K562 (cell line): ENCODE results near the gene ICAM2. TPM values are rescaled to one million over a fixed set of nuclear protein-coding genes. Genes with fewer than 3 reads are reported as not detected.

Experiments
- ATAC-seq: fragments of 200-7000 bp; cut with Tn5 transposase; 3 replicates; pipeline ENCODE4 v1.9.1; 2020; ENCODE audit warnings: moderate library complexity
- BruUV-seq: library from RNA; stranded (reverse); fragments of 400-500 nt; replicated peaks from 2 replicates; lab custom pipeline; 2021; lab: Mats Ljungman, UMichigan
- CTCF ChIA-PET: fragments of 300-600 bp; formaldehyde crosslinking; extraction: SDS; loops from one replicate; lab custom pipeline; 2021; ENCODE audit warnings: low intra/inter-chr PET ratio; lab: Yijun Ruan, JAX
- POLR2A ChIA-PET: fragments of 300-600, 350-650 bp; sonication (Branson Sonifier 250); formaldehyde crosslinking; extraction: SDS; loops from one replicate; lab custom pipeline; 2021; ENCODE audit warnings: antibody characterized with exemption, inconsistent platforms; lab: Yijun Ruan, JAX
- DNase-seq, 4 experiments: peaks; one replicate each; pipeline versions ENCODE4 v3.0.0 to v3.0.0-alpha.2; 2011 to 2018; ENCODE audit warnings: low spot score in 3 of 4, mixed read lengths in 3 of 4; ENCODE audit errors: extremely low read depth in 1 of 4
- FAIRE-seq: peaks from 2 replicates; lab custom pipeline; 2011; peaks lifted over from hg19 to GRCh38; lab: Jason Lieb, UNC
- H2AFZ ChIP-seq: 2 replicates; pipeline ENCODE4 v1.6.0; 2011; ENCODE audit warnings: low read depth, low read length, control low read depth, inconsistent platforms
- H3K27ac ChIP-seq: fragments of 200-600 bp; 3 replicates; pipeline ENCODE4 v1.8.0; 2011; ENCODE audit warnings: low read depth, mild to moderate bottlenecking, control low read depth, inconsistent platforms, low read length, moderate library complexity, mixed read lengths; ENCODE audit errors: extremely low read depth
- H3K27me3 ChIP-seq, 2 experiments: fragments of 300-600 bp in 1 of 2; 2 replicates in 1 of 2; 3 replicates in 1 of 2; pipeline versions ENCODE4 v1.6.0 to v1.8.0; 2011; ENCODE audit warnings: inconsistent platforms in 2 of 2, low read length in 2 of 2, mild to moderate bottlenecking in 1 of 2, mixed read lengths in 1 of 2, moderate library complexity in 1 of 2; ENCODE audit not compliant: control insufficient read depth in 2 of 2, insufficient read depth in 2 of 2
- H3K36me3 ChIP-seq: fragments of 300-600 bp; 3 replicates; pipeline ENCODE4 v1.8.0; 2011; ENCODE audit warnings: mild to moderate bottlenecking, low read length, inconsistent platforms; ENCODE audit not compliant: control insufficient read depth, insufficient read depth
- H3K4me1 ChIP-seq, 2 experiments: fragments of 200-600 bp in 1 of 2; replicated peaks in 1 of 2; 2 replicates in 1 of 2; 3 replicates in 1 of 2; pipeline versions ENCODE4 v1.5.1 to v1.8.0; 2011; ENCODE audit warnings: inconsistent platforms in 2 of 2, low read length in 2 of 2, mild to moderate bottlenecking in 1 of 2, mixed read lengths in 1 of 2, moderate library complexity in 1 of 2; ENCODE audit not compliant: control insufficient read depth in 2 of 2, insufficient read depth in 2 of 2
- H3K4me2 ChIP-seq: 2 replicates; pipeline ENCODE4 v1.6.1; 2011; ENCODE audit warnings: low read length, control low read depth, inconsistent platforms, mixed read lengths; ENCODE audit not compliant: insufficient read depth
- H3K4me3 ChIP-seq: fragments of 200-600 bp; sonication (generic), shearing (Covaris generic); 2 replicates; pipeline ENCODE4 v1.5.1; 2016; ENCODE audit warnings: control low read depth, inconsistent platforms
- H3K79me2 ChIP-seq: fragments of 200-600 bp; 3 replicates; pipeline ENCODE4 v1.8.0; 2011; ENCODE audit warnings: low read length, inconsistent platforms; ENCODE audit not compliant: control insufficient read depth, insufficient read depth
- H3K9ac ChIP-seq, 2 experiments: 2 replicates each; pipeline versions ENCODE4 v1.6.0 to v1.6.1; 2011; ENCODE audit warnings: low read depth in 2 of 2, low read length in 2 of 2, control low read depth in 1 of 2, inconsistent platforms in 1 of 2, mild to moderate bottlenecking in 1 of 2, mixed read lengths in 1 of 2; ENCODE audit not compliant: insufficient read depth in 1 of 2
- H3K9me1 ChIP-seq: one replicate; pipeline ENCODE4 v1.6.0; 2011; ENCODE audit warnings: inconsistent platforms, mild to moderate bottlenecking, low read length, moderate library complexity; ENCODE audit not compliant: control insufficient read depth, insufficient read depth
- H3K9me3 ChIP-seq: replicated peaks from 2 replicates; pipeline ENCODE4 v1.5.1; 2011; ENCODE audit warnings: low read depth, low read length, inconsistent platforms; ENCODE audit not compliant: control insufficient read depth, insufficient read depth
- H4K20me1 ChIP-seq: replicated peaks from 2 replicates; pipeline ENCODE4 v1.6.1; 2011; ENCODE audit warnings: low read length, inconsistent platforms, mixed read lengths; ENCODE audit not compliant: control insufficient read depth, insufficient read depth
- ARHGAP35 ChIP-seq: fragments of 450-650 bp; IDR thresholded peaks from 2 replicates; pipeline ENCODE4 v1.6.1; 2018; ENCODE audit not compliant: partially characterized antibody
- CEBPZ ChIP-seq: fragments of 150-350 bp; IDR thresholded peaks from 2 replicates; pipeline ENCODE4 v1.6.1; 2014; ENCODE audit warnings: low read depth, mild to moderate bottlenecking, low read length, borderline replicate concordance
- HNRNPLL ChIP-seq: fragments of 200-400 bp; formaldehyde crosslinking; IDR thresholded peaks from 2 replicates; pipeline ENCODE4 v1.6.1; 2017; ENCODE audit warnings: low read length, low read depth, mild to moderate bottlenecking; ENCODE audit not compliant: poor library complexity, severe bottlenecking
- IFI16 ChIP-seq: fragments of 250-450 bp; sonication (Bioruptor Pico); IDR thresholded peaks from 2 replicates; pipeline ENCODE4 v2.1.2; 2022; ENCODE audit warnings: mild to moderate bottlenecking, inconsistent platforms
- POLR2B ChIP-seq: fragments of 450-650 bp; IDR thresholded peaks from 2 replicates; pipeline ENCODE4 v1.6.1; 2018; ENCODE audit warnings: low read depth; ENCODE audit not compliant: partially characterized antibody
- RFX1 ChIP-seq: fragments of 450-650 bp; IDR thresholded peaks from 2 replicates; pipeline ENCODE4 v1.6.1; 2016; ENCODE audit warnings: mild to moderate bottlenecking, moderate library complexity
- TCF7L2 ChIP-seq: fragments of 150-350 bp; IDR thresholded peaks from 2 replicates; pipeline ENCODE4 v1.6.1; 2016; ENCODE audit warnings: low read depth, mild to moderate bottlenecking, low read length, moderate library complexity
- ZFX ChIP-seq: sonication (generic); formaldehyde crosslinking; IDR thresholded peaks from 2 replicates; pipeline ENCODE4 v1.8.0; 2022; ENCODE audit warnings: mild to moderate bottlenecking, missing genetic modification reagents, moderate library complexity
- ZNF263 ChIP-seq: sonication (generic); formaldehyde crosslinking; IDR thresholded peaks from 2 replicates; pipeline ENCODE4 v1.8.0; 2022; ENCODE audit warnings: mild to moderate bottlenecking, missing genetic modification reagents, borderline replicate concordance
- ZNF717 ChIP-seq: fragments of 250-450 bp; sonication (Bioruptor Pico); IDR thresholded peaks from 2 replicates; pipeline ENCODE4 v1.5.0; 2021
- WGBS: fragments of 100-300 bp; shearing (Covaris generic); methylation state at CpG from one replicate; pipeline ENCODE4 v1.1.6; 2016; ENCODE audit warnings: low coverage, mixed read lengths; ENCODE audit not compliant: insufficient coverage; ENCODE audit errors: missing lambda C conversion rate; 5-methylcytosine and 5-hydroxymethylcytosine counted together
- in situ Hi-C: fragments of 300-500 bp; cut with MboI; formaldehyde crosslinking; loops from 4 replicates; pipeline ENCODE4 v1.15.0; 2018; ENCODE audit warnings: inconsistent platforms, mixed read lengths
- intact Hi-C: fragments of 100-400 bp; cut with micrococcal nuclease; formaldehyde crosslinking; loops from 2 replicates; pipeline ENCODE4 v1.14.2; 2022
- polyA plus RNA-seq, 8 experiments: library from polyadenylated mRNA; depleted of rRNA in 4 of 8; stranded (reverse) in 5 of 8; unstranded in 3 of 8; fragments of >200 nt; fragmentation: Nextera tagmentation in 2 of 8; fragmentation: Illumina TruSeq in 1 of 8; extraction: Ambion mirVana in 2 of 8; extraction: Trizol in 1 of 8; gene quantifications; 2 replicates each; pipeline versions ENCODE4 v1.2.1 to v1.2.3, GENCODE V29; 2011 to 2014; ENCODE audit warnings: inconsistent platforms in 1 of 8, missing spikeins in 1 of 8
- total RNA-seq, 7 experiments: library from RNA; depleted of rRNA in 6 of 7; stranded (reverse); fragments of >200 nt in 6 of 7; fragmentation: Illumina TruSeq in 2 of 7; extraction: Trizol in 2 of 7; gene quantifications; 2 replicates each; pipeline versions ENCODE4 v1.2.1 to v1.2.3, GENCODE V29; 2011 to 2021; ENCODE audit warnings: low replicate concordance in 1 of 7
- TF ChIP-seq, protein P1 (sequence below): sonication (generic); formaldehyde crosslinking; IDR thresholded peaks from 2 replicates; pipeline ENCODE4 v1.8.0; 2022; ENCODE audit warnings: missing genetic modification reagents, mild to moderate bottlenecking, borderline replicate concordance
- TF ChIP-seq, protein P2 (sequence below): IDR thresholded peaks from 2 replicates; pipeline ENCODE4 v1.6.1; 2011; ENCODE audit not compliant: insufficient read length; ENCODE audit errors: extremely low read depth

The ICAM2 gene
- total and polyA plus RNA-seq, 9 of the 15 experiments (the other 6 are each of a cell fraction or from before 2014, with no cell fraction given): 37.9 to 89.4 (median 60.6) TPM

DNA sequence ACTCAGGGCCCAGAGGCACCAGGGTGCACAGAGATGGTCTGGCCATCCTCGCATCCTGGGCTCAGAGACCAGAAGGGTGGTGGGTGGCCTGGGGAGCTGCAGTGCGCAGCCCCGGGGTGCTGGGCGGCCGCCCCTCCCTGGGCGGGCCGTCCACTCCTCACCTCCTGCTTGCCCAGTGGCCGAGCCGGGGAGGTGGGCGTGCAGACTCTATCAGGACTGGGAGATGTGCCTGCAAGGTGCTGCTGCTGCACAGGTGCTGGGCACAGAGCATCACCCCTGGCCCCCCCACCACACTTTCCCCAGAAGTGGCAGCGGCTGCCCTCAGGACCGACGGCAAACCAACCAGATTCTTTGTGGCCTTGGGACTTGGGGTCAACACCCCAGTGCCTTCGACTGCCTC lies 47.6 kb downstream of the ICAM2 start, which contains the start of gene SCN4A:
SCN4A (minus strand) TSS at position 123 of the 400 bp plus-strand sequence; CDS start at position 46, 77 bp downstream.
- H3K9me3 ChIP-seq: no peaks in the 10 kb centered on the region
- intact Hi-C loops: no loop called here
- CTCF ChIA-PET: no interaction called here
- POLR2A ChIA-PET: no interaction called here
- no peaks in the 10 kb centered on the region for H3K79me2 ChIP-seq
- no peak for TF ChIP-seq ZNF263 (CRISPR knock-in tag)
- TF ChIP-seq HNRNPLL: no peak
- TF ChIP-seq ZFX (CRISPR knock-in tag): no peak
- TF ChIP-seq, protein P1, sequence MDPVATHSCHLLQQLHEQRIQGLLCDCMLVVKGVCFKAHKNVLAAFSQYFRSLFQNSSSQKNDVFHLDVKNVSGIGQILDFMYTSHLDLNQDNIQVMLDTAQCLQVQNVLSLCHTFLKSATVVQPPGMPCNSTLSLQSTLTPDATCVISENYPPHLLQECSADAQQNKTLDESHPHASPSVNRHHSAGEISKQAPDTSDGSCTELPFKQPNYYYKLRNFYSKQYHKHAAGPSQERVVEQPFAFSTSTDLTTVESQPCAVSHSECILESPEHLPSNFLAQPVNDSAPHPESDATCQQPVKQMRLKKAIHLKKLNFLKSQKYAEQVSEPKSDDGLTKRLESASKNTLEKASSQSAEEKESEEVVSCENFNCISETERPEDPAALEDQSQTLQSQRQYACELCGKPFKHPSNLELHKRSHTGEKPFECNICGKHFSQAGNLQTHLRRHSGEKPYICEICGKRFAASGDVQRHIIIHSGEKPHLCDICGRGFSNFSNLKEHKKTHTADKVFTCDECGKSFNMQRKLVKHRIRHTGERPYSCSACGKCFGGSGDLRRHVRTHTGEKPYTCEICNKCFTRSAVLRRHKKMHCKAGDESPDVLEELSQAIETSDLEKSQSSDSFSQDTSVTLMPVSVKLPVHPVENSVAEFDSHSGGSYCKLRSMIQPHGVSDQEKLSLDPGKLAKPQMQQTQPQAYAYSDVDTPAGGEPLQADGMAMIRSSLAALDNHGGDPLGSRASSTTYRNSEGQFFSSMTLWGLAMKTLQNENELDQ: no peak
- no peak for TF ChIP-seq ZNF717
- TF ChIP-seq TCF7L2: no peak
- TF ChIP-seq RFX1: no peak
- TF ChIP-seq POLR2B: no peak
- TF ChIP-seq, protein P2, sequence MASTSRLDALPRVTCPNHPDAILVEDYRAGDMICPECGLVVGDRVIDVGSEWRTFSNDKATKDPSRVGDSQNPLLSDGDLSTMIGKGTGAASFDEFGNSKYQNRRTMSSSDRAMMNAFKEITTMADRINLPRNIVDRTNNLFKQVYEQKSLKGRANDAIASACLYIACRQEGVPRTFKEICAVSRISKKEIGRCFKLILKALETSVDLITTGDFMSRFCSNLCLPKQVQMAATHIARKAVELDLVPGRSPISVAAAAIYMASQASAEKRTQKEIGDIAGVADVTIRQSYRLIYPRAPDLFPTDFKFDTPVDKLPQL: no peak
- TF ChIP-seq ARHGAP35: no peak
- TF ChIP-seq CEBPZ: no peak
- TF ChIP-seq IFI16 (CRISPR knock-in tag): no peak
- H3K27me3 ChIP-seq: peaks cover 2 to 33% of the 10 kb centered on the region in 2 experiments; a peak in 4 of 5 replicates
- BruUV-seq: no TSS peak
- DNase-seq (no peak), ATAC-seq (no peak), FAIRE-seq (no peak)
- no peak within 1 kb of the TSS for H3K27ac ChIP-seq
- no peak within 1 kb of the TSS for H3K4me2 ChIP-seq
- no peaks in the 10 kb centered on the region for H3K9me1 ChIP-seq
- peaks cover 9 to 24% of the 10 kb centered on the region in 2 experiments; a peak in 4 of 5 replicates for H3K4me1 ChIP-seq
- no peaks in the 10 kb centered on the region for H4K20me1 ChIP-seq
- H2AFZ ChIP-seq: no peak within 1 kb of the TSS
- no peaks in the 10 kb centered on the region for H3K36me3 ChIP-seq
- H3K4me3 ChIP-seq: no peak within 1 kb of the TSS
- H3K9ac ChIP-seq: peak within 1 kb of the TSS in 1 of 2 experiments; percentile 42; a peak in 1 of 4 replicates
- in situ Hi-C loops: no loop called here
- WGBS: 30% methylated on average over 14 of the region's 14 CpGs
